Loucy (cell line): Measurements from ENCODE around the gene AFF3.

ENCODE experiments used
- H2AFZ ChIP-seq: fragments of 200-600 bp; sonication (generic); 2 replicates; pipeline ENCODE4 v1.6.0; 2016; ENCODE audit warnings: antibody characterized with exemption, mild to moderate bottlenecking, low read length, moderate library complexity
- H3F3A ChIP-seq: fragments of 200-600 bp; 2 replicates; pipeline ENCODE4 v1.6.0; 2016; ENCODE audit warnings: antibody characterized with exemption, low read depth, mild to moderate bottlenecking
- H3K27me3 ChIP-seq: fragments of 200-600 bp; sonication (generic); 2 replicates; pipeline ENCODE4 v1.6.1; 2014; ENCODE audit warnings: low read length, mild to moderate bottlenecking; ENCODE audit not compliant: insufficient read depth, poor library complexity, severe bottlenecking
- H3K36me3 ChIP-seq: fragments of 200-600 bp; sonication (generic); 2 replicates; pipeline ENCODE4 v1.6.1; 2016; ENCODE audit warnings: low read length; ENCODE audit not compliant: insufficient read depth
- H3K4me1 ChIP-seq: fragments of 200-600 bp; sonication (generic); 2 replicates; pipeline ENCODE4 v1.5.1; 2014; ENCODE audit warnings: low read length, mild to moderate bottlenecking; ENCODE audit not compliant: insufficient read depth, poor library complexity, severe bottlenecking
- H3K4me2 ChIP-seq: fragments of 200-600 bp; sonication (generic); 2 replicates; pipeline ENCODE4 v1.6.0; 2014; ENCODE audit warnings: antibody characterized with exemption, low read length, low read depth, mild to moderate bottlenecking; ENCODE audit not compliant: poor library complexity, severe bottlenecking
- H3K4me3 ChIP-seq: fragments of 200-600 bp; sonication (generic); 2 replicates; pipeline ENCODE4 v1.5.1; 2014; ENCODE audit warnings: low read length, mild to moderate bottlenecking, mixed read lengths; ENCODE audit not compliant: poor library complexity, severe bottlenecking
- H3K79me2 ChIP-seq: fragments of 200-600 bp; sonication (generic); 2 replicates; pipeline ENCODE4 v1.6.1; 2014; ENCODE audit warnings: low read length; ENCODE audit not compliant: insufficient read depth
- H3K9ac ChIP-seq: fragments of 200-600 bp; sonication (generic); 2 replicates; pipeline ENCODE4 v1.6.0; 2014; ENCODE audit warnings: mild to moderate bottlenecking, low read depth, low read length, moderate library complexity; ENCODE audit not compliant: poor library complexity, severe bottlenecking
- H3K9me2 ChIP-seq: fragments of 200-600 bp; sonication (generic); replicated peaks from 2 replicates; pipeline ENCODE4 v1.6.1; 2016; ENCODE audit warnings: low read depth, low read length, mixed read lengths
- H3K9me3 ChIP-seq: fragments of 200-600 bp; sonication (generic); 2 replicates; pipeline ENCODE4 v1.6.1; 2014; ENCODE audit warnings: mild to moderate bottlenecking, antibody characterized with exemption, low read length, low read depth; ENCODE audit not compliant: insufficient read depth
- H4K20me1 ChIP-seq: fragments of 200-600 bp; sonication (generic); 2 replicates; pipeline ENCODE4 v1.6.0; 2014; ENCODE audit warnings: antibody characterized with exemption, low read length, mild to moderate bottlenecking; ENCODE audit not compliant: insufficient read depth, poor library complexity, severe bottlenecking
- EZH2phosphoT487 ChIP-seq: fragments of 200-600 bp; IDR thresholded peaks from 2 replicates; pipeline ENCODE4 v1.6.1; 2018; ENCODE audit warnings: antibody characterized with exemption, mild to moderate bottlenecking, moderate library complexity, borderline replicate concordance
- TF ChIP-seq, protein P1 (sequence below): fragments of 200-600 bp; sonication (generic); conservative IDR thresholded peaks from 2 replicates; pipeline ENCODE4 v1.5.1; 2014; ENCODE audit warnings: mild to moderate bottlenecking, antibody characterized with exemption, low read length

Gene AFF3

DNA sequence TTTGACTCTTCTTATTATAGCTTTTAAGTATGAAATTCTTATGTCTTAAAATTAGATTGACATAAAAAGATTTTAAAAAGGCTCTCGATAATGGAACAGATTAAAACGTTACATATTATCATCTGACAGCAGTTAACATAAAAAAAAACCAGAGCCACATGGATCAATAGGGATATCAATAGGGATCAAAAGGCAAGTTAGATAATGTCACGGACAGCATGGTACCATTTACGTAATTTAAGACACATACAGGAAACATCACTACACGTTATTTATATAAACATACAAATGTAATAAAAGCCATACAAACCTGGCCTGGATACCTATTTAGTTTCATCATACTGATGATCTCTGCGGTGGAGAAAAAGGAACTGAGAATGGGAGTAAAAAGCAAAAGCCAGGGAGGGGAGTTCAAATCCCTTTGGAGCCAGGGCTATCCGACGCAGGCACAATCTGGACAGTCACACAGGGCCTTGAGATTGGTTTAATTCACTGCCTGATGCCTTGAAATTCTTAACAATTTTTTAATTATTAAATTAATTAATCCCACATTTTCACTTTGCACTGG, 227.2 kb downstream of the AFF3 start:
- TF ChIP-seq EZH2phosphoT487: no peak
- TF ChIP-seq, protein P1, sequence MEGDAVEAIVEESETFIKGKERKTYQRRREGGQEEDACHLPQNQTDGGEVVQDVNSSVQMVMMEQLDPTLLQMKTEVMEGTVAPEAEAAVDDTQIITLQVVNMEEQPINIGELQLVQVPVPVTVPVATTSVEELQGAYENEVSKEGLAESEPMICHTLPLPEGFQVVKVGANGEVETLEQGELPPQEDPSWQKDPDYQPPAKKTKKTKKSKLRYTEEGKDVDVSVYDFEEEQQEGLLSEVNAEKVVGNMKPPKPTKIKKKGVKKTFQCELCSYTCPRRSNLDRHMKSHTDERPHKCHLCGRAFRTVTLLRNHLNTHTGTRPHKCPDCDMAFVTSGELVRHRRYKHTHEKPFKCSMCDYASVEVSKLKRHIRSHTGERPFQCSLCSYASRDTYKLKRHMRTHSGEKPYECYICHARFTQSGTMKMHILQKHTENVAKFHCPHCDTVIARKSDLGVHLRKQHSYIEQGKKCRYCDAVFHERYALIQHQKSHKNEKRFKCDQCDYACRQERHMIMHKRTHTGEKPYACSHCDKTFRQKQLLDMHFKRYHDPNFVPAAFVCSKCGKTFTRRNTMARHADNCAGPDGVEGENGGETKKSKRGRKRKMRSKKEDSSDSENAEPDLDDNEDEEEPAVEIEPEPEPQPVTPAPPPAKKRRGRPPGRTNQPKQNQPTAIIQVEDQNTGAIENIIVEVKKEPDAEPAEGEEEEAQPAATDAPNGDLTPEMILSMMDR: no peak
- Histone ChIP-seq H3K36me3 (no peaks in the 10 kb centered on the region), H2AFZ (no peak overlapping the region), H3K79me2 (no peaks in the 10 kb centered on the region), H3K9me3 (no peaks in the 10 kb centered on the region), H3F3A (no peaks in the 10 kb centered on the region), H3K4me3 (no peak overlapping the region), H3K4me2 (no peak overlapping the region), H4K20me1 (no peaks in the 10 kb centered on the region), H3K27me3 (no peaks in the 10 kb centered on the region), H3K9ac (no peak overlapping the region), H3K9me2 (no peaks in the 10 kb centered on the region), H3K4me1 (no peaks in the 10 kb centered on the region)

DNA sequence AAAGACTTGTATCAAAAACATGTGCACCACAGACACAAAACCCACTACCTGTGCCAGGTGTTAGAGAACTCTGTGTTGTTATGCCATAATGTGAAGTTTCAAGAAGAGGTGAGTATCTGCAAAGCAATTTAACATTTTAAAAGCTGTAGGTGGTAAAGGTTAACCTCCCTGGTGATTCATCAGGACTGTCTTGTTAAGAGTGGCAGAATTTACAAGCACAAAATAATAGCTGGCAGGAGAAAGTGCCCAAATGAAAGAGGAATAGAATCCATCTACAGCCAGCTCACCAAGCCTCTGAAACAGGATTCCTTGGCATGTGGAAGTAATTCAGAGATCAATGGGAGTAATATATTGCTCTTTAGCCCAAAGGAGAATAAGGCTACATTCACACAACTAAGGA, 230.7 kb downstream of the AFF3 start:
- no peak overlapping the region for H3K4me2 ChIP-seq
- H3K36me3 ChIP-seq: no peaks in the 10 kb centered on the region
- no peaks in the 10 kb centered on the region for H3K27me3 ChIP-seq
- TF ChIP-seq EZH2phosphoT487: no peak
- TF ChIP-seq, protein P1: no peak
- no peak overlapping the region for H2AFZ ChIP-seq
- H3K9me3 ChIP-seq: no peaks in the 10 kb centered on the region
- no peaks in the 10 kb centered on the region for H3K9me2 ChIP-seq
- H3F3A ChIP-seq: no peaks in the 10 kb centered on the region
- no peaks in the 10 kb centered on the region for H3K4me1 ChIP-seq
- H3K79me2 ChIP-seq: no peaks in the 10 kb centered on the region
- H3K9ac ChIP-seq: no peak overlapping the region
- H4K20me1 ChIP-seq: no peaks in the 10 kb centered on the region
- H3K4me3 ChIP-seq: no peak overlapping the region

DNA sequence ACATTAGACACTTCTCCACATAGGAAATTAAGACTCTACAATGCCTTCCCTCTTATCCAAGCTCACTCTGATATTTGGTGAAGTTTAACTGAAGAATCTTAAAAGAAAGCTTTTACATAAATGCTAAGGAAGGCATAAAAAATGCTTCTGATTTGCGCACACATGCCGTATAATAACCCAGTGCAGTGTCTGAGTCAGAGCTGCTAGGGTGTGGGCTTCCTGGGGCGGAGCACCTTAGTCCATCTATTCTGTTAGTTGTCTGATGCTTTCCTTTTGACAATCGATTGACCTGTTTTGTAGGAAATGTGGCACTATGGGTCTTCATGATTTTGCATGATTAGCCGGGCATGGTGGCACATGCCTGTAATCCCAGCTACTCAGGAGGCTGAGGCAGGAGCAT, 231.5 kb downstream of the AFF3 start:
- H2AFZ ChIP-seq: no peak overlapping the region
- H3K4me2 ChIP-seq: no peak overlapping the region
- TF ChIP-seq, protein P1: no peak
- TF ChIP-seq EZH2phosphoT487: no peak
- no peak overlapping the region for H3K4me3 ChIP-seq
- H3F3A ChIP-seq: no peaks in the 10 kb centered on the region
- peaks cover 8% of the 10 kb centered on the region for H3K4me1 ChIP-seq
- no peaks in the 10 kb centered on the region for H3K27me3 ChIP-seq
- H3K9me2 ChIP-seq: no peaks in the 10 kb centered on the region
- H3K36me3 ChIP-seq: no peaks in the 10 kb centered on the region
- H3K79me2 ChIP-seq: no peaks in the 10 kb centered on the region
- H4K20me1 ChIP-seq: no peaks in the 10 kb centered on the region
- H3K9me3 ChIP-seq: no peaks in the 10 kb centered on the region
- H3K9ac ChIP-seq: no peak overlapping the region
